GM12878 (cell line): ENCODE results near the gene CDK16. TPM values are rescaled to one million over a fixed set of nuclear protein-coding genes. Genes with fewer than 3 reads are reported as not detected.

ENCODE experiments used
- ATF7 ChIP-seq: fragments of 450-650 bp; IDR thresholded peaks from 2 replicates; pipeline ENCODE4 v1.6.1; 2016; ENCODE audit warnings: low read depth, mild to moderate bottlenecking
- BCL11A ChIP-seq: IDR thresholded peaks from 2 replicates; pipeline ENCODE4 v1.6.1; 2011; ENCODE audit warnings: low read depth, low read length
- CBX3 ChIP-seq: fragments of 200-600 bp; sonication (generic); IDR thresholded peaks from 2 replicates; pipeline ENCODE4 v1.6.1; 2016; ENCODE audit warnings: low read depth, borderline replicate concordance
- ETV6 ChIP-seq, 2 experiments: fragments of 450-650 bp in 1 of 2; IDR thresholded peaks in 1 of 2; conservative IDR thresholded peaks in 1 of 2; 2 replicates each; pipeline ENCODE4 v1.6.1; 2014; ENCODE audit warnings: antibody characterized with exemption in 1 of 2, borderline replicate concordance in 1 of 2, low read depth in 1 of 2, mild to moderate bottlenecking in 1 of 2, moderate library complexity in 1 of 2
- GABPA ChIP-seq: IDR thresholded peaks from 2 replicates; pipeline ENCODE4 v1.6.1; 2014; ENCODE audit warnings: antibody characterized with exemption, low read depth, mild to moderate bottlenecking, inconsistent platforms
- SKIL ChIP-seq: fragments of 450-650 bp; IDR thresholded peaks from 2 replicates; pipeline ENCODE4 v1.6.1; 2017; ENCODE audit warnings: mild to moderate bottlenecking, low read depth, inconsistent platforms; ENCODE audit not compliant: poor library complexity, severe bottlenecking
- YBX1 ChIP-seq: fragments of 450-650 bp; IDR thresholded peaks from 2 replicates; pipeline ENCODE4 v1.6.1; 2016; ENCODE audit warnings: antibody characterized with exemption
- YY1 ChIP-seq: IDR thresholded peaks from 2 replicates; pipeline ENCODE4 v1.6.1; 2011; ENCODE audit warnings: low read depth, mild to moderate bottlenecking, low read length
- ZNF622 ChIP-seq: fragments of 450-650 bp; IDR thresholded peaks from 2 replicates; pipeline ENCODE4 v1.6.1; 2017; ENCODE audit warnings: mild to moderate bottlenecking, inconsistent platforms
- polyA plus RNA-seq, 11 experiments: library from polyadenylated mRNA; depleted of rRNA in 4 of 11; unstranded in 6 of 11; stranded (reverse) in 5 of 11; fragments of >200 nt; fragmentation: Nextera tagmentation in 4 of 11; fragmentation: Illumina TruSeq in 1 of 11; extraction: Ambion mirVana in 4 of 11; extraction: Trizol in 1 of 11; gene quantifications; 1 replicate in 1 of 11; 2 replicates in 10 of 11; pipeline versions ENCODE4 v1.2.1 to v1.2.3, GENCODE V29; 2011 to 2016; ENCODE audit warnings: inconsistent platforms in 2 of 11, missing spikeins in 2 of 11, low read depth in 1 of 11
- total RNA-seq, 4 experiments: library from RNA; depleted of rRNA in 3 of 4; stranded (reverse); fragments of >200 nt in 3 of 4; fragmentation: Illumina TruSeq in 1 of 4; extraction: Trizol in 1 of 4; gene quantifications; 2 replicates each; pipeline versions ENCODE4 v1.2.1 to v1.2.3, GENCODE V29; 2013 to 2021
- TF ChIP-seq, protein P1 (sequence below): fragments of 450-650 bp; IDR thresholded peaks from 2 replicates; pipeline ENCODE4 v1.6.1; 2017; ENCODE audit warnings: mild to moderate bottlenecking, moderate library complexity

The CDK16 gene
- total and polyA plus RNA-seq, 10 of the 15 experiments (the other 5 are each of a cell fraction or from before 2014, with no cell fraction given), result 2.4 to 75.1 (median 48.2) TPM

- TF ChIP-seq, protein P1, sequence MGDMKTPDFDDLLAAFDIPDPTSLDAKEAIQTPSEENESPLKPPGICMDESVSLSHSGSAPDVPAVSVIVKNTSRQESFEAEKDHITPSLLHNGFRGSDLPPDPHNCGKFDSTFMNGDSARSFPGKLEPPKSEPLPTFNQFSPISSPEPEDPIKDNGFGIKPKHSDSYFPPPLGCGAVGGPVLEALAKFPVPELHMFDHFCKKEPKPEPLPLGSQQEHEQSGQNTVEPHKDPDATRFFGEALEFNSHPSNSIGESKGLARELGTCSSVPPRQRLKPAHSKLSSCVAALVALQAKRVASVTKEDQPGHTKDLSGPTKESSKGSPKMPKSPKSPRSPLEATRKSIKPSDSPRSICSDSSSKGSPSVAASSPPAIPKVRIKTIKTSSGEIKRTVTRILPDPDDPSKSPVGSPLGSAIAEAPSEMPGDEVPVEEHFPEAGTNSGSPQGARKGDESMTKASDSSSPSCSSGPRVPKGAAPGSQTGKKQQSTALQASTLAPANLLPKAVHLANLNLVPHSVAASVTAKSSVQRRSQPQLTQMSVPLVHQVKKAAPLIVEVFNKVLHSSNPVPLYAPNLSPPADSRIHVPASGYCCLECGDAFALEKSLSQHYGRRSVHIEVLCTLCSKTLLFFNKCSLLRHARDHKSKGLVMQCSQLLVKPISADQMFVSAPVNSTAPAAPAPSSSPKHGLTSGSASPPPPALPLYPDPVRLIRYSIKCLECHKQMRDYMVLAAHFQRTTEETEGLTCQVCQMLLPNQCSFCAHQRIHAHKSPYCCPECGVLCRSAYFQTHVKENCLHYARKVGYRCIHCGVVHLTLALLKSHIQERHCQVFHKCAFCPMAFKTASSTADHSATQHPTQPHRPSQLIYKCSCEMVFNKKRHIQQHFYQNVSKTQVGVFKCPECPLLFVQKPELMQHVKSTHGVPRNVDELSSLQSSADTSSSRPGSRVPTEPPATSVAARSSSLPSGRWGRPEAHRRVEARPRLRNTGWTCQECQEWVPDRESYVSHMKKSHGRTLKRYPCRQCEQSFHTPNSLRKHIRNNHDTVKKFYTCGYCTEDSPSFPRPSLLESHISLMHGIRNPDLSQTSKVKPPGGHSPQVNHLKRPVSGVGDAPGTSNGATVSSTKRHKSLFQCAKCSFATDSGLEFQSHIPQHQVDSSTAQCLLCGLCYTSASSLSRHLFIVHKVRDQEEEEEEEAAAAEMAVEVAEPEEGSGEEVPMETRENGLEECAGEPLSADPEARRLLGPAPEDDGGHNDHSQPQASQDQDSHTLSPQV, result no peak
- TF ChIP-seq GABPA, result no peak
- TF ChIP-seq YY1, result peak; percentile 94
- TF ChIP-seq ZNF622, result no peak
- TF ChIP-seq ETV6 (conservative IDR thresholded peaks at IDR 0.05 in 1 of 2, IDR thresholded peaks at IDR 0.05 in 1 of 2; ENCODE audit: borderline replicate concordance in 1 of 2, low read depth in 1 of 2), result no peak
- TF ChIP-seq BCL11A, result no peak
- TF ChIP-seq CBX3, result no peak
- TF ChIP-seq ATF7, result peak; percentile 83
- no peak for TF ChIP-seq YBX1
- TF ChIP-seq SKIL, result peak; percentile 21
These were observed 15.0 kb downstream of the CDK16 start (continued) for GRCh38 chrX:47233333-47234113.
